ENCODE data around the gene SLC38A10. TPM values are rescaled to one million over a fixed set of nuclear protein-coding genes. Genes with fewer than 3 reads are reported as not detected.

SLC38A10 gene
- total and polyA plus RNA-seq, 2 of the 13 experiments (the other 11 are each of a cell fraction or from before 2014, with no cell fraction given): 23.4 to 55.8 TPM

DNA sequence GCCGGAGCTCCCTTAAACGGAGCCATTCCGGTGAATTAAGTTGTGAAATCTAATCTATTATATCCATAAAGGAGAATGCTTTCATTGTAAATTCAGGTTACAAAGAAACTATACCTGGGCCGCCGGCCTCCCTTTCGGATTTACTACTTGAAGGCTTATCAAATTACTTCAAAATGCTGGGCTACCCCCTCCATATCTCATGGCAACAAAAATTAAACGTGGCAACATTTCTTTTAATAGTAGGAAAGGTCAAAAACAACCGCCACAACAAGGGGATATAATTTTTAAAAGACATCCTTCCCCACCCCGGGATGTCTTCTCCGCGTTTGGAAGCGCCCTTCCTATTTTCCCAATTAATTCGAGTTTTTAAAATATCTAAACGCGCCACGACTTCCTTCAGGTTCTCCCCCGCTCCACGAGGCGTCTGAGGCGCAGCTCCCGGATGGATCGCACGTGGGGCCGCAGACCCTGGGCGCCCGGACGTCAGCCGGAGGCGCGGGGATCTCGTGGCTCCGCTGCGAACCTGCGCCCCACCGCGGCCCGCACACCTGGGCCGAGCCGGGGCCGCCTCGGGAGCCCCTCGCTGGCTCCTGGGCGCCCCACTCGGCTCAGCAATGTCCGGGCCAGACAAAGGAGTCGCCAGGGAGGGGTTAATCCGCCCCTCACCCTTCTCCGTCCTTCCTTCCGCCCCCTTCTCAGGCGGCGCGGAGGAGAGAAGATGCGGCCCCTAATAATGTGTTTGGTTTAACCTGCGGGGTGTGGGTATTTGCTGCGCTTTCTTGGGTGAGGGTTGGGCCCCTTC is 47.4 kb upstream of the SLC38A10 start (continued):
- TF ChIP-seq ZNF17 (CRISPR knock-in tag; IDR thresholded peaks at IDR 0.05): no peak
- TF ChIP-seq CEBPG (CRISPR knock-in tag; IDR thresholded peaks at IDR 0.05): no peak
- no peak for TF ChIP-seq MIER3 (CRISPR knock-in tag; IDR thresholded peaks at IDR 0.05; ENCODE audit: borderline replicate concordance)
- no peak for TF ChIP-seq SALL2 (CRISPR knock-in tag; IDR thresholded peaks at IDR 0.05)
- TF ChIP-seq SP5 (CRISPR knock-in tag; IDR thresholded peaks at IDR 0.05; ENCODE audit: borderline replicate concordance, low read depth): no peak
- TF ChIP-seq MED13 (CRISPR knock-in tag; IDR thresholded peaks at IDR 0.05): 0 out of 2 replicates have a peak, but pooled peaks have one; percentile 35
- no peak for TF ChIP-seq ZSCAN5A (CRISPR knock-in tag; IDR thresholded peaks at IDR 0.05; ENCODE audit: borderline replicate concordance)
- no peak for TF ChIP-seq NCOA1 (CRISPR knock-in tag; IDR thresholded peaks at IDR 0.05)
- 0 out of 2 replicates have a peak, but pooled peaks have one; percentile 18 for TF ChIP-seq NRL (CRISPR knock-in tag; IDR thresholded peaks at IDR 0.05; ENCODE audit: borderline replicate concordance)
- no peak for TF ChIP-seq ZNF274 (CRISPR knock-in tag; IDR thresholded peaks at IDR 0.05)
- TF ChIP-seq SMYD3 (CRISPR knock-in tag; IDR thresholded peaks at IDR 0.05): no peak
- peak; percentile 42; the same call in 1 of the 2 replicates for TF ChIP-seq KLF15 (CRISPR knock-in tag; IDR thresholded peaks at IDR 0.05; ENCODE audit: borderline replicate concordance)
- 0 out of 2 replicates have a peak, but pooled peaks have one; percentile 18 for TF ChIP-seq MLXIP (CRISPR knock-in tag; IDR thresholded peaks at IDR 0.05; ENCODE audit: borderline replicate concordance)
- TF ChIP-seq ARHGAP35 (CRISPR knock-in tag; IDR thresholded peaks at IDR 0.05; ENCODE audit: borderline replicate concordance): no peak
- TF ChIP-seq ZSCAN30 (CRISPR knock-in tag; IDR thresholded peaks at IDR 0.05): no peak
- peak; percentile 29; the same call in 1 of the 2 replicates for TF ChIP-seq HOXA3 (CRISPR knock-in tag; IDR thresholded peaks at IDR 0.05)
- TF ChIP-seq, protein P1, sequence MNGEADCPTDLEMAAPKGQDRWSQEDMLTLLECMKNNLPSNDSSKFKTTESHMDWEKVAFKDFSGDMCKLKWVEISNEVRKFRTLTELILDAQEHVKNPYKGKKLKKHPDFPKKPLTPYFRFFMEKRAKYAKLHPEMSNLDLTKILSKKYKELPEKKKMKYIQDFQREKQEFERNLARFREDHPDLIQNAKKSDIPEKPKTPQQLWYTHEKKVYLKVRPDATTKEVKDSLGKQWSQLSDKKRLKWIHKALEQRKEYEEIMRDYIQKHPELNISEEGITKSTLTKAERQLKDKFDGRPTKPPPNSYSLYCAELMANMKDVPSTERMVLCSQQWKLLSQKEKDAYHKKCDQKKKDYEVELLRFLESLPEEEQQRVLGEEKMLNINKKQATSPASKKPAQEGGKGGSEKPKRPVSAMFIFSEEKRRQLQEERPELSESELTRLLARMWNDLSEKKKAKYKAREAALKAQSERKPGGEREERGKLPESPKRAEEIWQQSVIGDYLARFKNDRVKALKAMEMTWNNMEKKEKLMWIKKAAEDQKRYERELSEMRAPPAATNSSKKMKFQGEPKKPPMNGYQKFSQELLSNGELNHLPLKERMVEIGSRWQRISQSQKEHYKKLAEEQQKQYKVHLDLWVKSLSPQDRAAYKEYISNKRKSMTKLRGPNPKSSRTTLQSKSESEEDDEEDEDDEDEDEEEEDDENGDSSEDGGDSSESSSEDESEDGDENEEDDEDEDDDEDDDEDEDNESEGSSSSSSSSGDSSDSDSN (CRISPR knock-in tag; IDR thresholded peaks at IDR 0.05): peak; percentile 17; the same call in 1 of the 2 replicates
- no peak for TF ChIP-seq MED8 (CRISPR knock-in tag; IDR thresholded peaks at IDR 0.05; ENCODE audit: insufficient replicate concordance)
- no peak for TF ChIP-seq TEAD3 (CRISPR knock-in tag; optimal IDR thresholded peaks at IDR 0.05; ENCODE audit: borderline replicate concordance)
- no peak for TF ChIP-seq FOXK1 (CRISPR knock-in tag; IDR thresholded peaks at IDR 0.05; ENCODE audit: borderline replicate concordance, low read depth)

Measured in HepG2 (cell line).